ENCODE data around the gene NFILZ.

DNA sequence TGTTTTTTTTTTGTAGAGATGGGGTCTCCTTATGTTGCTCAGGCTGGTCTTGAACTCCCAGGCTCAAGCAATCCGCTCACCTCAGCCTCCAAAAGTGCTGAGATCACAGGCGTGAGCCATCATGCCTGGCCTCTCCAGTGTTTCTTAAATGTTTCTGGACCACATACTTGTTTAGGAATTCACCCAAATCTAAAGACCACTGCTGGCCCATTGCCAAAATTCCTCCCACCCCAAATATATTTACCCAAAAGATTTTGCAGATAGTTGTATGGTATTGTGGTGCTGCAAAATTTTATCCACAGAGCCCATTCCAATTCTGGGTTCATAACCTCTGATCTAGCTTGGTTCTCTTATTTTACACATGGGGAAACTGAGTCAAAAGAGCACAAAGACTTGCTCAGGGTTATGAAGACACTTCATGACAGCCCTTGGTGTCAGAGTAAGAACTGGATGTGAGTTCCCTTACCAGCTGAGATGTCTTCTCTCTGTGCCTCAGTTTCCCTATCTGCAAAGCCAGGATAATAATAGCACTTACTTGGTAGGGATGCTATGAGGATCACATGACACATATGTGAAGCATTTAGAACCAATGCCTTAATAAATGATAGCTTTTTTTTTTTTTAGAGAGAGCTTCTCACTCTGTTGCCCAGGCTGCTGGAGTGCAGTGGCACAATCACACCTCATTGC lies 10.9 kb downstream of the NFILZ start:
- TF ChIP-seq CTCF (IDR thresholded peaks at IDR 0.05 in 8 of 11, conservative IDR thresholded peaks at IDR 0.05 in 3 of 11) (no peak), POLR2A (IDR thresholded peaks at IDR 0.05) (no peak)
